OCI-LY1 (cell line): ENCODE results near the gene COL5A2.

Experiments used
- H2AFZ ChIP-seq: fragments of 200-600 bp; sonication (generic), shearing (Covaris generic); 2 replicates; pipeline ENCODE4 v1.6.0; 2014; ENCODE audit warnings: antibody characterized with exemption, mild to moderate bottlenecking, low read length
- H3F3A ChIP-seq: fragments of 200-600 bp; sonication (generic), shearing (Covaris generic); 2 replicates; pipeline ENCODE4 v1.6.0; 2014; ENCODE audit warnings: mild to moderate bottlenecking, antibody characterized with exemption, low read length, moderate library complexity; ENCODE audit not compliant: insufficient read depth
- H3K27ac ChIP-seq: fragments of 200-600 bp; sonication (generic); 2 replicates; pipeline ENCODE4 v1.5.1; 2014; ENCODE audit warnings: low read length, mixed run types, mild to moderate bottlenecking, low read depth; ENCODE audit not compliant: poor library complexity, severe bottlenecking
- H3K27me3 ChIP-seq: fragments of 200-600 bp; sonication (generic); 2 replicates; pipeline ENCODE4 v1.6.0; 2014; ENCODE audit warnings: antibody characterized with exemption, mild to moderate bottlenecking, low read length, moderate library complexity; ENCODE audit not compliant: insufficient read depth
- H3K36me3 ChIP-seq: fragments of 200-600 bp; sonication (generic); 2 replicates; pipeline ENCODE4 v1.6.1; 2014; ENCODE audit warnings: mild to moderate bottlenecking, antibody characterized with exemption, low read length, moderate library complexity, mixed read lengths; ENCODE audit not compliant: insufficient read depth
- H3K4me1 ChIP-seq: fragments of 200-600 bp; sonication (generic); 2 replicates; pipeline ENCODE4 v1.5.1; 2014; ENCODE audit warnings: mild to moderate bottlenecking, low read length, moderate library complexity; ENCODE audit not compliant: insufficient read depth, severe bottlenecking
- H3K4me2 ChIP-seq: fragments of 200-600 bp; sonication (generic), shearing (Covaris generic); 2 replicates; pipeline ENCODE4 v1.6.1; 2014; ENCODE audit warnings: low read length
- H3K4me3 ChIP-seq: fragments of 200-600 bp; sonication (generic); 2 replicates; pipeline ENCODE4 v1.5.1; 2014; ENCODE audit warnings: low read length, low read depth, mild to moderate bottlenecking, mixed read lengths; ENCODE audit not compliant: poor library complexity, severe bottlenecking
- H3K79me2 ChIP-seq: fragments of 200-600 bp; shearing (Covaris generic); 2 replicates; pipeline ENCODE4 v1.6.1; 2016; ENCODE audit warnings: mixed run types, low read length, mixed read lengths; ENCODE audit not compliant: insufficient read depth
- H3K9ac ChIP-seq: fragments of 200-600 bp; sonication (generic), shearing (Covaris generic); 2 replicates; pipeline ENCODE4 v1.6.1; 2014; ENCODE audit warnings: mild to moderate bottlenecking, low read length, mixed read lengths
- H3K9me2 ChIP-seq: fragments of 200-600 bp; sonication (generic), shearing (Covaris generic); 2 replicates; pipeline ENCODE4 v1.6.1; 2014; ENCODE audit warnings: low read depth, mild to moderate bottlenecking, low read length, mixed read lengths
- H3K9me3 ChIP-seq: fragments of 200-600 bp; shearing (Covaris generic); 2 replicates; pipeline ENCODE4 v1.6.1; 2014; ENCODE audit warnings: low read length, mixed read lengths
- H4K20me1 ChIP-seq: fragments of 200-600 bp; sonication (generic), shearing (Covaris generic); 2 replicates; pipeline ENCODE4 v1.6.0; 2016; ENCODE audit warnings: mild to moderate bottlenecking, low read length; ENCODE audit not compliant: insufficient read depth
- CTCF ChIP-seq: fragments of 200-600 bp; sonication (generic), shearing (Covaris generic); IDR thresholded peaks from 2 replicates; pipeline ENCODE4 v1.5.1; 2017; ENCODE audit warnings: mild to moderate bottlenecking, antibody characterized with exemption, low read length, moderate library complexity, mixed read lengths
- EZH2 ChIP-seq: fragments of 200-600 bp; sonication (generic), shearing (Covaris generic); IDR thresholded peaks from 2 replicates; pipeline ENCODE4 v1.8.0; 2017; ENCODE audit warnings: borderline replicate concordance, mixed run types, mild to moderate bottlenecking, antibody characterized with exemption, low read length, moderate library complexity, mixed read lengths

COL5A2 gene

DNA sequence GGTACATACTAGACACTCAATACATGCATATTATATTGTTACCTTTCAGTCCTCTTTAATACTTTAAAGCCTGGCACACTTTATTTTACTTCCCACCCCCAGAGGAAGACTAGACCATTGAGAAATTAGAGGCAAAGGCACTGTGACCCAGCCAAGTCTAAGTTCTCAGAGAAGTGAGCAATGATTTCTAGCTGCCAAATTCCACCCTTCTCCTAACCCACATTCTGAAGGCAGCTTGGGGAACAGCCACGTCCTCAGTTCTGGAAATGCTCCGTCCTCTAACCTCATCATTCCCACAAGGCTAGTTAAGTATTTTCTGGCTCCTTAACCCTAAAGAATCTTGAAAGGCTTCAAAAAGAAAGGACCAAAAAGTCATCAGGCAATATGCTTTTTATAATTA lies 86.6 kb downstream of the COL5A2 start:
- no peaks in the 10 kb centered on the region for H3K79me2 ChIP-seq
- no peak overlapping the region for H3K9ac ChIP-seq
- H3K27ac ChIP-seq, result no peak overlapping the region
- no peaks in the 10 kb centered on the region for H4K20me1 ChIP-seq
- no peaks in the 10 kb centered on the region for H3K36me3 ChIP-seq
- H3K27me3 ChIP-seq, result no peaks in the 10 kb centered on the region
- no peaks in the 10 kb centered on the region for H3F3A ChIP-seq
- no peaks in the 10 kb centered on the region for H3K9me2 ChIP-seq
- no peaks in the 10 kb centered on the region for H3K4me1 ChIP-seq
- H3K9me3 ChIP-seq, result no peaks in the 10 kb centered on the region
- no peak overlapping the region for H2AFZ ChIP-seq
- no peak overlapping the region for H3K4me2 ChIP-seq
- H3K4me3 ChIP-seq, result no peak overlapping the region
- no peak for TF ChIP-seq EZH2
- TF ChIP-seq CTCF, result no peak

DNA sequence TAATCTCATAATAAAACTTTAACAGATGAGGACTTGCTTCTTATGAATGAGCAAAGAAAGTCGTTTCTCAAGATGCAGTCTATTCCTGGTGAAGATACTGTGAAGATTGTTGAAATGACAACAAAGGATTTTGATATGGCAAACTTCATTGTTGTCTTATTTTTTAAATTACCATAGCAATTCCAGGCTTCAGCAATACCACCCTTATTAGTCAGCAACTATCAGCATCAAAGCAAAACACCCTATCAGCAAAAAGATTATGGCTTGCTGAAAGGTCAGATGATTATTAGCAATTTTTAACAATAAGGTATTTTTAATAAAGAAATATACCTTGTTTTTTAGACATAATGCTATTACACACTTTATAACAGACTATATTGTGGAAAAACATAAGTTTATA lies 88.3 kb downstream of the COL5A2 start:
- no peaks in the 10 kb centered on the region for H3F3A ChIP-seq
- H3K4me2 ChIP-seq, result no peak overlapping the region

DNA sequence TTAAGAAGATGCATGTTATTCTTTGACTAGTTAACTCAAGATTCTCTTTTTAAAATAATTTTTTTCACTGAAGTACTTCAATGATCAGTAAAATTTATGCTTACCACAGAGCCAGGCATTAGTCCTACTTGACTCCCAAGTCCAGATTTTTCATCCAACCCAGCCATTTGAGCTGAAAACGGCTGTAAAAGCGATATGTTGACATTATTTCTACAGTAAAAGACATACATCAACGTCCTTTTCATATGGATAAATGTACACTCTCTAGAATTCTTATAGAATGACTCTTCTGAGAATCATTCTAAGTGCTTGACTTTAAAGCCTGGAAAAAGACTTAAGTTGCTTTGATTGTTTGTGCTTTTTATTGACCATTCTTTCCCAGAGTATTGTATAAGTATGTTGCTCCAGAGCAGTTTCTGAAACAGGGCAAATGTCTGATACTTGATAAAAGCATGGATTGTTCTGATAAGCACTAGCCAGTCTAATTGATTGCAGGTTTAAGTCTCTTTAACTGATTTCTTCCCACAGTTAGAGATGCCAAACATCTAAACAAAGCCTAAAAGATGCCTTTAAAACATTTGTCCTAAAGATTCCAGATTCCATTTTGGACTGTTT lies 90.9 kb downstream of the COL5A2 start:
- Histone ChIP-seq H3K4me1 (no peaks in the 10 kb centered on the region), H2AFZ (no peak overlapping the region), H3K9me3 (no peaks in the 10 kb centered on the region), H3K4me2 (no peak overlapping the region), H3K27me3 (no peaks in the 10 kb centered on the region), H3F3A (no peaks in the 10 kb centered on the region), H3K4me3 (no peak overlapping the region), H3K27ac (no peak overlapping the region), H3K9ac (no peak overlapping the region), H3K9me2 (no peaks in the 10 kb centered on the region), H4K20me1 (no peaks in the 10 kb centered on the region), H3K79me2 (no peaks in the 10 kb centered on the region), H3K36me3 (no peaks in the 10 kb centered on the region)
- no peak for TF ChIP-seq CTCF
- no peak for TF ChIP-seq EZH2

More for the DNA sequence above, 88.3 kb downstream of the COL5A2 start:
- H3K4me1 ChIP-seq, result no peaks in the 10 kb centered on the region
- no peaks in the 10 kb centered on the region for H3K79me2 ChIP-seq
- H2AFZ ChIP-seq, result no peak overlapping the region
- H3K27ac ChIP-seq, result no peak overlapping the region
- H3K9me2 ChIP-seq, result no peaks in the 10 kb centered on the region
- no peaks in the 10 kb centered on the region for H3K36me3 ChIP-seq
- H3K4me3 ChIP-seq, result no peak overlapping the region
- no peaks in the 10 kb centered on the region for H4K20me1 ChIP-seq
- TF ChIP-seq CTCF (no peak), EZH2 (no peak)
- no peak overlapping the region for H3K9ac ChIP-seq
- no peaks in the 10 kb centered on the region for H3K27me3 ChIP-seq
- no peaks in the 10 kb centered on the region for H3K9me3 ChIP-seq
